Right lobe of liver (tissue), 6 donors: ENCODE data around the gene AP5Z1. TPM values are rescaled to one million over a fixed set of nuclear protein-coding genes. Genes with fewer than 3 reads are reported as not detected.

ENCODE experiments used
- ATAC-seq, 4 donors: fragments of 200-7000 bp; cut with Tn5 transposase; one replicate each; pipeline ENCODE4 v1.9.1; 2020; ENCODE audit warnings: mild to moderate bottlenecking in 4 of 4, moderate library complexity in 4 of 4
- DNase-seq, 3 donors: peaks; one replicate each; pipeline ENCODE4 v3.0.0-alpha.2; 2020
- H3K27ac ChIP-seq, 3 donors: fragments of 200-600 bp; one replicate each; pipeline ENCODE4 v1.8.0; 2022
- H3K27me3 ChIP-seq, 2 donors: fragments of 200-600 bp; one replicate each; pipeline ENCODE4 v1.8.0; 2022
- H3K36me3 ChIP-seq, 4 donors: fragments of 200-600 bp; sonication (generic) in 1 of 4; one replicate each; pipeline versions ENCODE4 v1.5.1 to v1.8.0; 2017 to 2022; ENCODE audit warnings: control low read depth in 1 of 4
- H3K4me1 ChIP-seq, 4 donors: fragments of 200-600 bp; sonication (generic) in 1 of 4; one replicate each; pipeline versions ENCODE4 v1.5.1 to v1.8.0; 2017 to 2022; ENCODE audit warnings: control low read depth in 1 of 4
- H3K4me3 ChIP-seq, 3 donors: fragments of 200-600 bp; one replicate each; pipeline ENCODE4 v1.8.0; 2022
- H3K9me3 ChIP-seq, 4 donors: fragments of 200-600 bp; sonication (generic) in 1 of 4; one replicate each; pipeline versions ENCODE4 v1.5.1 to v1.8.0; 2017 to 2022; ENCODE audit warnings: control low read depth in 1 of 4
- CTCF ChIP-seq, 4 donors: fragments of 200-600 bp in 3 of 4; fragments of 450-650 bp in 1 of 4; IDR thresholded peaks; one replicate each; pipeline versions ENCODE4 v1.5.1 to v1.8.0; 2016 to 2022; ENCODE audit warnings: antibody characterized with exemption in 4 of 4, mild to moderate bottlenecking in 2 of 4
- POLR2A ChIP-seq: fragments of 450-650 bp; IDR thresholded peaks from one replicate; pipeline ENCODE4 v1.6.1; 2017; ENCODE audit warnings: antibody characterized with exemption, mild to moderate bottlenecking
- WGBS: methylation state at CpG from one replicate; pipeline ENCODE4 v1.1.6; 2018; ENCODE audit warnings: low coverage, low lambda C conversion rate; ENCODE audit not compliant: insufficient coverage; ENCODE audit errors: missing lambda C conversion rate; 5-methylcytosine and 5-hydroxymethylcytosine counted together
- intact Hi-C, 2 donors: fragments of 100-400 bp; cut with DNase I; formaldehyde crosslinking; loops; one replicate each; pipeline versions ENCODE4 v1.11.2 to v1.14.1; 2022
- total RNA-seq, 6 experiments: library from RNA; depleted of rRNA in 2 of 6; stranded (reverse); fragments of >200 nt in 2 of 6; fragmentation: NEBNext Ultra II Directional in 3 of 6; extraction: Animal tissue kit (Norgen Biotek cat#: 25700) in 3 of 6; gene quantifications; one replicate each; pipeline versions ENCODE4 v1.1.0 to v1.2.4, GENCODE V29; 2016 to 2023
- donor health status: DM: no; HTN: yes; CAD: no.
- donor health status: DM: no; HTN: no; CAD: no.
- donor health status: DM: no; HTN: no; CAD: no.
- donor health status: DM: no; HTN: yes; CAD: no.
- donor health status: DM: no; HTN: yes; CAD: no.

AP5Z1 gene
- total RNA-seq, 6 experiments from 2014 or later, result 9.7 to 23.6 (median 14.2) TPM

GRCh38 chr7:4832711-4833110 lies 57.3 kb downstream of the AP5Z1 start:
- H3K27ac ChIP-seq, result no peak overlapping the region
- H3K36me3 ChIP-seq, result no peaks in the 10 kb centered on the region
- no peaks in the 10 kb centered on the region for H3K9me3 ChIP-seq
- H3K4me1 ChIP-seq, result no peaks in the 10 kb centered on the region
- TF ChIP-seq CTCF (IDR thresholded peaks at IDR 0.05) (no peak), POLR2A (no peak)
- no peak overlapping the region for H3K4me3 ChIP-seq
- ATAC-seq (no peak), DNase-seq (no peak)
- no peaks in the 10 kb centered on the region for H3K27me3 ChIP-seq
- WGBS, result 82% methylated on average over 11 of the region's 16 CpGs
- intact Hi-C loops, result no loop called here

- WGBS, result 52% methylated on average over 3 of the region's 17 CpGs
- TF ChIP-seq CTCF (IDR thresholded peaks at IDR 0.05) (no peak), POLR2A (no peak)
- no peaks in the 10 kb centered on the region for H3K27me3 ChIP-seq
These were observed 57.8 kb downstream of the AP5Z1 start for GRCh38 chr7:4833176-4833575.

GRCh38 chr7:4833691-4834600 lies 58.5 kb downstream of the AP5Z1 start:
- H3K36me3 ChIP-seq, result no peaks in the 10 kb centered on the region
- intact Hi-C loops, result no loop called here
- WGBS, result 47% methylated on average over 3 of the region's 36 CpGs
- H3K27ac ChIP-seq, result no peak overlapping the region
- H3K27me3 ChIP-seq, result no peaks in the 10 kb centered on the region
- H3K4me3 ChIP-seq, result no peak overlapping the region
- no peak for TF ChIP-seq POLR2A
- no peaks in the 10 kb centered on the region for H3K4me1 ChIP-seq
- H3K9me3 ChIP-seq, result no peaks in the 10 kb centered on the region
- no peak for DNase-seq
- ATAC-seq, result no peak

More at GRCh38 chr7:4833176-4833575, 57.8 kb downstream of the AP5Z1 start:
- ATAC-seq, result no peak
- DNase-seq, result no peak
- Histone ChIP-seq H3K9me3 (no peaks in the 10 kb centered on the region), H3K4me3 (no peak overlapping the region), H3K4me1 (no peaks in the 10 kb centered on the region), H3K27ac (no peak overlapping the region), H3K36me3 (no peaks in the 10 kb centered on the region)
- intact Hi-C loops, result no loop called here

- no peak overlapping the region for H3K27ac ChIP-seq
- DNase-seq (no peak), ATAC-seq (no peak)
- no peaks in the 10 kb centered on the region for H3K9me3 ChIP-seq
- H3K4me1 ChIP-seq, result no peaks in the 10 kb centered on the region
- no peaks in the 10 kb centered on the region for H3K27me3 ChIP-seq
- H3K36me3 ChIP-seq, result no peaks in the 10 kb centered on the region
- intact Hi-C loops, result no loop called here
- TF ChIP-seq CTCF (IDR thresholded peaks at IDR 0.05) (no peak), POLR2A (no peak)
- 60% methylated on average over 1 of the region's 60 CpGs for WGBS
- no peak overlapping the region for H3K4me3 ChIP-seq
These were observed 59.4 kb downstream of the AP5Z1 start for GRCh38 chr7:4834601-4835397.
